ENCODE results near the gene CACHD1.

Gene CACHD1

GRCh38 chr1:64525116-64525686 lies 55.3 kb downstream of the CACHD1 start:
- DNase-seq = no peak

GRCh38 chr1:64526312-64526711 lies 56.4 kb downstream of the CACHD1 start:
- DNase-seq = no peak

- DNase-seq = no peak
These were observed 57.2 kb downstream of the CACHD1 start for GRCh38 chr1:64527165-64527564.

- no peak for DNase-seq
These were observed 57.9 kb downstream of the CACHD1 start for GRCh38 chr1:64527786-64528185.

- DNase-seq = no peak
These were observed 61.2 kb downstream of the CACHD1 start for GRCh38 chr1:64530969-64531692.

GRCh38 chr1:64532646-64533045 lies 62.7 kb downstream of the CACHD1 start:
- DNase-seq = no peak

- no peak for DNase-seq
These were observed 66.3 kb downstream of the CACHD1 start for GRCh38 chr1:64535938-64536835.

GRCh38 chr1:64536836-64537490 lies 67.0 kb downstream of the CACHD1 start:
- no peak for DNase-seq

- DNase-seq = no peak
These were observed 68.0 kb downstream of the CACHD1 start for GRCh38 chr1:64537942-64538341.

GRCh38 chr1:64538389-64538788 lies 68.5 kb downstream of the CACHD1 start:
- no peak for DNase-seq

- DNase-seq = no peak
These were observed 69.4 kb downstream of the CACHD1 start for GRCh38 chr1:64539289-64539688.

- no peak for DNase-seq
These were observed 69.9 kb downstream of the CACHD1 start for GRCh38 chr1:64539781-64540218.

- DNase-seq = no peak
These were observed 70.4 kb downstream of the CACHD1 start for GRCh38 chr1:64540265-64540791.

- no peak for DNase-seq
These were observed 72.2 kb downstream of the CACHD1 start for GRCh38 chr1:64542118-64542517.

- DNase-seq = no peak
These were observed 73.9 kb downstream of the CACHD1 start for GRCh38 chr1:64543831-64544230.

GRCh38 chr1:64545118-64545843 lies 75.4 kb downstream of the CACHD1 start:
- DNase-seq = peak in 1 of 2 donors; percentile 24

GRCh38 chr1:64546013-64546412 lies 76.1 kb downstream of the CACHD1 start:
- DNase-seq = no peak

- no peak for DNase-seq
These were observed 79.7 kb downstream of the CACHD1 start for GRCh38 chr1:64549464-64550239.

GRCh38 chr1:64550510-64550909 lies 80.6 kb downstream of the CACHD1 start:
- peak in 1 of 2 donors; percentile 19 for DNase-seq

- DNase-seq = no peak
These were observed 81.1 kb downstream of the CACHD1 start for GRCh38 chr1:64550946-64551605.

GRCh38 chr1:64553285-64553684 lies 83.4 kb downstream of the CACHD1 start:
- no peak for DNase-seq
